Measurements from ENCODE around the gene B4GALT4. TPM values are rescaled to one million over a fixed set of nuclear protein-coding genes. Genes with fewer than 3 reads are reported as not detected.
"Not testable (repeated sequence)": the region's sequence is repeated elsewhere in the genome, so short reads cannot be mapped to it uniquely, and the experiment has no call there.

Gene B4GALT4
- total RNA-seq, 2 donors from 2014 or later: 17.1 to 19.6 TPM

GRCh38 chr3:119175872-119176756 is 64.6 kb downstream of the B4GALT4 start:
- Histone ChIP-seq H3K27ac (no peak overlapping the region), H3K4me3 (no peak overlapping the region), H3K4me1 (ENCODE audit: control insufficient read depth in 1 of 2, low read depth in 2 of 2) (no peaks in the 10 kb centered on the region), H3K36me3 (no peaks in the 10 kb centered on the region), H3K9me3 (no peaks in the 10 kb centered on the region), H3K27me3 (replicated peaks; ENCODE audit: insufficient read depth) (no peaks in the 10 kb centered on the region)
- no peak for ATAC-seq (ENCODE audit: insufficient number of reproducible peaks, low FRiP score, low read depth)
- no peak for TF ChIP-seq CTCF (IDR thresholded peaks at IDR 0.05)
- no peak for DNase-seq (ENCODE audit: low spot score)

GRCh38 chr3:119173325-119173724 is 67.4 kb downstream of the B4GALT4 start, which contains the start of gene UPK1B:
Gene UPK1B (plus strand): TSS chr3:119173598. CDS start chr3:119186742, 13,144 bp downstream.
- Histone ChIP-seq H3K4me1 (ENCODE audit: control insufficient read depth in 1 of 2, low read depth in 2 of 2) (no peaks in the 10 kb centered on the region), H3K27me3 (replicated peaks; ENCODE audit: insufficient read depth) (no peaks in the 10 kb centered on the region), H3K9me3 (no peaks in the 10 kb centered on the region), H3K4me3 (no peak within 1 kb of the TSS), H3K36me3 (no peaks in the 10 kb centered on the region), H3K27ac (no peak within 1 kb of the TSS)
- TF ChIP-seq CTCF (IDR thresholded peaks at IDR 0.05): no peak
- ATAC-seq (ENCODE audit: insufficient number of reproducible peaks, low FRiP score, low read depth) (no peak), DNase-seq (ENCODE audit: low spot score) (no peak)

- Histone ChIP-seq H3K4me3 (no peak overlapping the region), H3K27ac (no peak overlapping the region), H3K27me3 (replicated peaks; ENCODE audit: insufficient read depth) (no peaks in the 10 kb centered on the region), H3K4me1 (ENCODE audit: control insufficient read depth in 1 of 2, low read depth in 2 of 2) (no peaks in the 10 kb centered on the region), H3K36me3 (no peaks in the 10 kb centered on the region), H3K9me3 (no peaks in the 10 kb centered on the region)
- ATAC-seq (ENCODE audit: insufficient number of reproducible peaks, low FRiP score, low read depth) (no peak), DNase-seq (ENCODE audit: low spot score) (no peak)
- no peak for TF ChIP-seq CTCF (IDR thresholded peaks at IDR 0.05)
Observed at GRCh38 chr3:119170821-119171220, 69.9 kb downstream of the B4GALT4 start.

- not testable (repeated sequence) for ATAC-seq (ENCODE audit: insufficient number of reproducible peaks, low FRiP score, low read depth); H3K27me3 ChIP-seq (replicated peaks; ENCODE audit: insufficient read depth); H3K4me1 ChIP-seq (ENCODE audit: control insufficient read depth in 1 of 2, low read depth in 2 of 2); H3K9me3 ChIP-seq; H3K36me3 ChIP-seq; H3K27ac ChIP-seq; H3K4me3 ChIP-seq; DNase-seq (ENCODE audit: low spot score)
Observed at GRCh38 chr3:119164745-119165144, 75.9 kb downstream of the B4GALT4 start.

Other genes with a start within 250 kb of the B4GALT4 start
- gene IGSF11, start 206.0 kb downstream of the B4GALT4 start, total RNA-seq: under 1 TPM in 1 of 2 donors, not detected in 1; 0.71 TPM
- not detected for gene TEX55, start 94.7 kb downstream of the B4GALT4 start, total RNA-seq
- 1 to 10 TPM in 1 of 2 donors, not detected in 1; 1.8 TPM for gene UPK1B, start 67.3 kb downstream of the B4GALT4 start, total RNA-seq
- gene ARHGAP31, start 53.5 kb upstream of the B4GALT4 start, total RNA-seq: 10 to 100 TPM; 20.8 to 33.6 TPM
- gene TMEM39A, start 222.7 kb upstream of the B4GALT4 start, total RNA-seq: 10 to 100 TPM; 34.3 to 43.7 TPM
- 10 to 100 TPM; 11.0 to 35.9 TPM for gene POGLUT1, start 228.1 kb upstream of the B4GALT4 start, total RNA-seq